Vagina (tissue), 2 donors: ENCODE measurements around the gene AUH.

Source experiments
- POLR2A ChIP-seq, 2 donors: fragments of 450-650 bp; IDR thresholded peaks; one replicate each; pipeline ENCODE4 v1.6.1; 2017; ENCODE audit warnings: antibody characterized with exemption in 2 of 2, mild to moderate bottlenecking in 2 of 2, moderate library complexity in 2 of 2
- POLR2AphosphoS5 ChIP-seq, 2 donors: sonication (generic); formaldehyde crosslinking; IDR thresholded peaks; one replicate each; pipeline ENCODE4 v1.9.0; 2017; ENCODE audit warnings: antibody characterized with exemption in 2 of 2, mild to moderate bottlenecking in 2 of 2, low read depth in 1 of 2; ENCODE audit not compliant: insufficient read depth in 1 of 2
- TF ChIP-seq, protein P1 (sequence below), 3 experiments: fragments of 450-650 bp in 2 of 3; fragments of 200-600 bp in 1 of 3; sonication (generic) in 1 of 3; IDR thresholded peaks; one replicate each; pipeline ENCODE4 v1.5.1; 2017 to 2019; ENCODE audit warnings: antibody characterized with exemption in 3 of 3, mild to moderate bottlenecking in 2 of 3, moderate library complexity in 2 of 3

DNA sequence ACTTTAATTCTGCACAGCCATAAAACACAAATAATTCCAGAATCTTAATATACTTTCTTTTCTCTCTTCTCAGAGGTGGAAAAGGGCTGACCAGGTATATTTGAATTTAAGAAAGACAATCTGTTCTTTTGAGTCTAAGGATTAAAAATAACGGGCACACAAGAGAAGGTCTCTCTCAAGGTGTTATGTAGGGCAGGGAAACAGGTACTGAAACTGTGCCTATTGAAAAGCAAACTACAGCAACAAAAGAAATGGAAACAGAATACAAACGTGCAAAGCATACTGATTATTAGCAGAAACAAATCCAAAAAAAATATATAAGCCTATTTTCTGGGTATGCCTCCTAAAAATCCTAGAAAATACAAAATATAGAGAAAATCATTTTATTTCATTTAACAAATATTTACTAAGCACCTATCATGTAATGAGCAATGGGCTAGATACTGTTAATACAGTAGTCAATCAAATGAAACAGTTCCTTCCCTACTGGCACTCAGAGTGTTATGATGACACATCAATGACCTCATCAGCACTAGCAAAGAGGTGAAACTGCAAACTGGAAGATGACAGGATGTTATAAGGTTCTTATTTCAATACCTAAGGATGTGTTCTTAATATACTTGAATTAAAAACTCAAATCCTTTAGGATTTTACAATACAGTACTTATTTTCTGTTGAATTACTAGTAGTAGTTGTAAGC is 87.7 kb downstream of the AUH start:
- TF ChIP-seq, protein P1, sequence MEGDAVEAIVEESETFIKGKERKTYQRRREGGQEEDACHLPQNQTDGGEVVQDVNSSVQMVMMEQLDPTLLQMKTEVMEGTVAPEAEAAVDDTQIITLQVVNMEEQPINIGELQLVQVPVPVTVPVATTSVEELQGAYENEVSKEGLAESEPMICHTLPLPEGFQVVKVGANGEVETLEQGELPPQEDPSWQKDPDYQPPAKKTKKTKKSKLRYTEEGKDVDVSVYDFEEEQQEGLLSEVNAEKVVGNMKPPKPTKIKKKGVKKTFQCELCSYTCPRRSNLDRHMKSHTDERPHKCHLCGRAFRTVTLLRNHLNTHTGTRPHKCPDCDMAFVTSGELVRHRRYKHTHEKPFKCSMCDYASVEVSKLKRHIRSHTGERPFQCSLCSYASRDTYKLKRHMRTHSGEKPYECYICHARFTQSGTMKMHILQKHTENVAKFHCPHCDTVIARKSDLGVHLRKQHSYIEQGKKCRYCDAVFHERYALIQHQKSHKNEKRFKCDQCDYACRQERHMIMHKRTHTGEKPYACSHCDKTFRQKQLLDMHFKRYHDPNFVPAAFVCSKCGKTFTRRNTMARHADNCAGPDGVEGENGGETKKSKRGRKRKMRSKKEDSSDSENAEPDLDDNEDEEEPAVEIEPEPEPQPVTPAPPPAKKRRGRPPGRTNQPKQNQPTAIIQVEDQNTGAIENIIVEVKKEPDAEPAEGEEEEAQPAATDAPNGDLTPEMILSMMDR (IDR thresholded peaks at IDR 0.05): no peak
- TF ChIP-seq POLR2AphosphoS5 (IDR thresholded peaks at IDR 0.05; ENCODE audit: insufficient read depth in 1 of 2, low read depth in 1 of 2) (no peak), POLR2A (IDR thresholded peaks at IDR 0.05) (no peak)
